ENCODE measurements around the gene PTGIR.

The PTGIR gene

GRCh38 chr19:46602392-46603194 lies 22.3 kb downstream of the PTGIR start:
- H3K36me3 Mint-ChIP-seq: peaks cover 36% of the 10 kb centered on the region
- H3K27me3 Mint-ChIP-seq: no peaks in the 10 kb centered on the region
- H3K27ac Mint-ChIP-seq: peak overlapping the region; percentile 100
- peak overlapping the region; percentile 92 for H3K4me3 Mint-ChIP-seq
- H3K9me3 Mint-ChIP-seq: peaks cover 9% of the 10 kb centered on the region
- H3K4me1 Mint-ChIP-seq: peaks cover 33% of the 10 kb centered on the region
- ATAC-seq: no peak

DNA sequence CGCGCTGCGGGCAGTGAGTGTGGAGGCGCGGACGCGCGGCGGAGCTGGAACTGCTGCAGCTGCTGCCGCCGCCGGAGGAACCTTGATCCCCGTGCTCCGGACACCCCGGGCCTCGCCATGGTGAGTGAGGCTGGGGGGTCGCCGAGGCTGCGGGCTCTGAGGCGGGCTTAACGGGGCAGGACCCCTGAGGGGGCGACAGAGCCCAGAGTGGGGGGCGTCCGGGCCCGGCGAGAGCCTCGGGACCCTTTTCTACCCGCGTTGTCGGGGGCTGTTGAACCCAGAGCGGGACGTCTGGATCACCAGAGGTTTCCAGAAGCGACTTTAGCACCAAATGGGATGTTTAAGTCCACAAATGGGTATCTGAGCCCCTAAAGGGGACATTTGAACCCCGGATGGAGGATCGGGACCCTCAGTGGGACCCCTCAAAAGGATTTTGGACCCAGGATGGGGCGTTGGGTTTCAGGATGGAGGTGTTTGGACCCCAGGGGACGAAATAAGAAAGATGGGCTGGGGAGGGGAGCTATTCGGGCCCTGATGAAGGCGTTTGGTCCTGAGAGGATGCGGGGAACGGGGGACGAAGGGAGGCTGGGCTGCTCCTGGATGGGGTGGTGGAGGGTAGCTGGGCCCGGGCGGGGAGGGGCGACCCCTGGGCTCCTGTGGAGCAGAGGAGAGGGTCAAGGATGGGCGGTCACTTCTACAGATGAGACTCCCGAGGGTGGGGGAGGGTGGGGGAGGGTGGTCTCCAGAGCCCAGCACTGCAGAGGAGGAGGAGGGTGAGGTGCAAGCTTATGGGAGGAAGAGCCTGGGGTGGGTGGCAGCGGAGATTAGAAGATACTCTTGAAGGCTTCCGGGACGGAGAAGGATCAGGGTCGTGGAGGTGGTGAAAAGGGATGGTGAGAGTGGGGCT lies 23.3 kb downstream of the PTGIR start, which contains the start of gene CALM3:
Gene CALM3, plus strand, starts transcription at position 13 of the 907 bp plus-strand sequence. Its CDS starts 105 bp downstream, at position 118.
- peaks cover 33% of the 10 kb centered on the region for H3K4me1 Mint-ChIP-seq
- peak within 1 kb of the TSS; percentile 100 for H3K27ac Mint-ChIP-seq
- H3K4me3 Mint-ChIP-seq: peak within 1 kb of the TSS; percentile 92
- peaks cover 27% of the 10 kb centered on the region for H3K36me3 Mint-ChIP-seq
- no peak for ATAC-seq
- no peaks in the 10 kb centered on the region for H3K27me3 Mint-ChIP-seq
- H3K9me3 Mint-ChIP-seq: peaks cover 9% of the 10 kb centered on the region

- Mint-ChIP-seq H3K4me1 (peaks cover 33% of the 10 kb centered on the region), H3K27me3 (no peaks in the 10 kb centered on the region), H3K36me3 (peaks cover 21% of the 10 kb centered on the region), H3K27ac (peak overlapping the region; percentile 100), H3K9me3 (peaks cover 9% of the 10 kb centered on the region), H3K4me3 (peak overlapping the region; percentile 92)
- peak; percentile 95 for ATAC-seq
These were observed 24.2 kb downstream of the PTGIR start for GRCh38 chr19:46600384-46601317.

DNA sequence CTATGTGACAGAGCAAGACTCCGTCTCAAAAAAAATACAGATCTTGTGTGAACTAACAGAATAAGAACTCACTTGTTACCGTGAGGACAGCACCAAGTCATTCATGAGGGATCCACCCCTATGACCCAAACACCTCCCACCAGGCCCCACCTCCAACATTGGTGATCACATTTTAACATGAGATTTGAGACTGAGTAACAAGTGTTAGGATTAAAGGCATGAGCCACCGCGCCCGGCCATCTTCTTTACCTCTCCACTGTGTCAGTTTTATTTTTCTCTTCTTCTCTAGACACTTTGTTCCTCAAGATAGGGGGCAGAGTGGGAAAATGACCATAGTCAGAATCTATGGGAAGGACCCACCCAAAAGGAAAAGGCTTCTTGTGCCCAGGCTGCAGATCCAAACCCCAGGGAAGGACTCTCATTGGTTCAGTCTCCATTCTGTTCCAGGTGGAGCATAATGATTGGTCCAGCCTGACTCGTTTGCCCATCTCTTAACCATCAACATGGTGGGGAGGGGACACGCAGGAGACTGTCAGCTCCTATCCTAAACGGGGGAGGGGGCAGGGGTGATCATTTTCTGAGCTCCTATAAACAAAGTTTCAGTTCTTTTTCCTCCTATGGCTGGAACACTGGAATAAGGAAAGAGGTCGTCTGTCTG lies 25.0 kb downstream of the PTGIR start:
- peak overlapping the region; percentile 100 for H3K27ac Mint-ChIP-seq
- no peaks in the 10 kb centered on the region for H3K27me3 Mint-ChIP-seq
- peaks cover 33% of the 10 kb centered on the region for H3K4me1 Mint-ChIP-seq
- peak overlapping the region; percentile 92 for H3K4me3 Mint-ChIP-seq
- no peak for ATAC-seq
- H3K36me3 Mint-ChIP-seq: peaks cover 21% of the 10 kb centered on the region
- peaks cover 9% of the 10 kb centered on the region for H3K9me3 Mint-ChIP-seq

DNA sequence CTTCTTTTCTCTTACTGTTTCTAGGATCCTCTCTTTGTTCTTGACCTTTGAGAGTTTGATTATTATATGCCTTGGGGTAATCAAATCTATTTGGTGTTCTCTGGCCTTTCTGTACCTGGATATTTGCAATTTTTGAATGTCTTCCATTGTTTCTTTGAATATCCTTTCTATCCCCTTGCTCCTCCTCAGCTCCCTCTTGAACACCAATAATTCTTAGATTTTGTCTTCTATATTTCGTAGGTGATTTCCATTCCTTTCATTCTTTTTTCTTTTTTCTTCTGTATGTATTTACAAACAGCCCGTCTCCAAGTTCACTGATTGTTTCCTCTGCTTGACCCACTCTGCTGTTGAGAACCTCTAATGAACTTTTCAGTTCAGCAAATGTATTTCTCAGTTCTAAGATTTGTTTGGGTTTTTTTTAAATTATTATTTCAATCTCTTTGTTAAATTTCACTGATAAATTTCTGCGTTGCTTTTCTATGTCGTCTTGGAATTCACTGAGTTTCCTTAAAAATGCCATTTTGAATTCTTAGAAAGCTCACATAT lies 26.4 kb downstream of the PTGIR start:
- H3K36me3 Mint-ChIP-seq: peaks cover 21% of the 10 kb centered on the region
- H3K27ac Mint-ChIP-seq: no peak overlapping the region
- no peak for ATAC-seq
- H3K4me3 Mint-ChIP-seq: no peak overlapping the region
- H3K27me3 Mint-ChIP-seq: no peaks in the 10 kb centered on the region
- peaks cover 9% of the 10 kb centered on the region for H3K9me3 Mint-ChIP-seq
- H3K4me1 Mint-ChIP-seq: peaks cover 27% of the 10 kb centered on the region

- H3K9me3 Mint-ChIP-seq: peaks cover 9% of the 10 kb centered on the region
- ATAC-seq: no peak
- no peak overlapping the region for H3K4me3 Mint-ChIP-seq
- peaks cover 10% of the 10 kb centered on the region for H3K36me3 Mint-ChIP-seq
- no peak overlapping the region for H3K27ac Mint-ChIP-seq
- H3K4me1 Mint-ChIP-seq: peaks cover 5% of the 10 kb centered on the region
- no peaks in the 10 kb centered on the region for H3K27me3 Mint-ChIP-seq
These were observed 28.9 kb downstream of the PTGIR start for GRCh38 chr19:46596008-46596407.

- no peaks in the 10 kb centered on the region for H3K9me3 Mint-ChIP-seq
- H3K27me3 Mint-ChIP-seq: no peaks in the 10 kb centered on the region
- ATAC-seq: no peak
- H3K4me1 Mint-ChIP-seq: no peaks in the 10 kb centered on the region
- no peak overlapping the region for H3K4me3 Mint-ChIP-seq
- H3K27ac Mint-ChIP-seq: no peak overlapping the region
- no peaks in the 10 kb centered on the region for H3K36me3 Mint-ChIP-seq
These were observed 33.0 kb downstream of the PTGIR start for GRCh38 chr19:46591870-46592269.

GRCh38 chr19:46591254-46591653 lies 33.6 kb downstream of the PTGIR start:
- Mint-ChIP-seq H3K4me1 (no peaks in the 10 kb centered on the region), H3K9me3 (no peaks in the 10 kb centered on the region), H3K4me3 (no peak overlapping the region), H3K36me3 (no peaks in the 10 kb centered on the region), H3K27me3 (no peaks in the 10 kb centered on the region), H3K27ac (no peak overlapping the region)
- no peak for ATAC-seq

GRCh38 chr19:46587861-46588260 lies 37.0 kb downstream of the PTGIR start:
- Mint-ChIP-seq H3K36me3 (no peaks in the 10 kb centered on the region), H3K9me3 (no peaks in the 10 kb centered on the region), H3K27ac (no peak overlapping the region), H3K4me1 (no peaks in the 10 kb centered on the region), H3K27me3 (no peaks in the 10 kb centered on the region), H3K4me3 (no peak overlapping the region)
- no peak for ATAC-seq

DNA sequence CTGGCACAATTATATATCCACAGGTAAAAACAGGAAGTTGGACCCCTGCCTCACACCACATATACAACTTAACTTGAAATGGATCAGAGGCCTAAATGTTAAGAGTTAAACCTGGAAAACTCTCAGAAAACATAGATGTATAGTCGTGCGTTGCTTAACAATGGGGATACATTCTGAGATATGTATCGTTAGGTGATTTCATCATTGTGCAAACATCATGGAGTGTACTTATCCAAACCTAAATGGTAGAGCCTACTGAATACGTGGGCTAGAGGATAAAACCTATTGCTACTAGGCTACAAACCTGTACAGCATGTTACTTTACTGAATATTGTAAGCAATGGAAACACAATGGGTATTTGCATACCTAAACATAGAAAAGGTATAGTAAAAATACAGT lies 38.6 kb downstream of the PTGIR start:
- no peak overlapping the region for H3K4me3 Mint-ChIP-seq
- H3K36me3 Mint-ChIP-seq: no peaks in the 10 kb centered on the region
- ATAC-seq: no peak
- H3K27me3 Mint-ChIP-seq: no peaks in the 10 kb centered on the region
- H3K9me3 Mint-ChIP-seq: no peaks in the 10 kb centered on the region
- no peak overlapping the region for H3K27ac Mint-ChIP-seq
- no peaks in the 10 kb centered on the region for H3K4me1 Mint-ChIP-seq

- Mint-ChIP-seq H3K9me3 (no peaks in the 10 kb centered on the region), H3K36me3 (no peaks in the 10 kb centered on the region), H3K4me1 (no peaks in the 10 kb centered on the region), H3K27ac (no peak overlapping the region), H3K4me3 (no peak overlapping the region), H3K27me3 (no peaks in the 10 kb centered on the region)
- ATAC-seq: no peak
These were observed 39.4 kb downstream of the PTGIR start for GRCh38 chr19:46585539-46585938.

GRCh38 chr19:46580247-46580646 lies 44.6 kb downstream of the PTGIR start:
- Mint-ChIP-seq H3K36me3 (peaks cover 6% of the 10 kb centered on the region), H3K9me3 (peaks cover 8% of the 10 kb centered on the region), H3K27ac (no peak overlapping the region), H3K4me3 (no peak overlapping the region), H3K4me1 (peaks cover 15% of the 10 kb centered on the region), H3K27me3 (no peaks in the 10 kb centered on the region)
- ATAC-seq: no peak

DNA sequence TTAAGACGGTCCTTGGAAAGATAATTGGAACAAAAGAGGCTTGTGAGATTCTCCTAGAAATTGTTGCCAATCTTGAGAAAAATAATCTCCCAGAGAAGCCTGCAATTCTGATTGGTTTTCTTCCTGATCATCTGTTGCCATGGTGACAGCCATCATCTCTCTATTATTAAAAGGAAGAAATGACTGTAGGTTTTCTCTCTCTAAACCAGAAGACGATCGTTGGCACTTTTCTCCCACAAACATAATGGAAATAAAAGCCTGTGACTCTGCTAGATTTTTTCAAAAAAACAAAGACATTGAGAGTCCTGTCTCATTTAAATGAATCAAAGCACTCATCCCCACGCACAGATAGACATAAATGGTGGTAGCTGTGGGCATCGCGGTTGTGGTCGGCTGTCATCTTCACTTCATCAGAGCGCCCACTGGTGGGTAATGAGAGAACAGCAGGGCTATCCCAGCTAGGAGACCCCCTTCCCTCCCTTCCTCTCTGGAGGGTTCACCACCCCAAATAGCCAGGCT lies 45.5 kb downstream of the PTGIR start:
- peaks cover 7% of the 10 kb centered on the region for H3K36me3 Mint-ChIP-seq
- no peaks in the 10 kb centered on the region for H3K27me3 Mint-ChIP-seq
- H3K4me3 Mint-ChIP-seq: no peak overlapping the region

DNA sequence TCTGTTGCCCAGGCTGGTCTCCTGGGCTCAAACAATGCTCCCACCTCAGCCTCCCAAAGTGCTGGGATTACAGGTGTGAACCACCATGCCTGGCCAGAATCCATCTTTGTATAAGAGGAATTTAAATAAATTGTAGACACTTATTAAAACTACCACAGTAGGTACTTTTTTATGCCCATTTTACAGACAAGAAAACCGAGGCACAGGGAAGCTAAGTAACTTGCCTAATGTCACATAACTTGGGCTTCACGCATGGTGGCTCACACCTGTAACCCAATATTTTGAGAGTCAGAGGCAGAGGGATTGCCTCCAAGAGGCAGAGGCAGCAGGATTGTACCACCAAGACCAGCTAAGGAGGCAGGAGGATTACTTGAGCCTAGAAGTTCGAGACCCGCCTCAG lies 46.4 kb downstream of the PTGIR start:
- Mint-ChIP-seq H3K36me3 (peaks cover 11% of the 10 kb centered on the region), H3K4me1 (peaks cover 15% of the 10 kb centered on the region), H3K4me3 (no peak overlapping the region), H3K27ac (no peak overlapping the region), H3K9me3 (peaks cover 8% of the 10 kb centered on the region), H3K27me3 (no peaks in the 10 kb centered on the region)
- ATAC-seq: no peak

More for the DNA sequence above, 45.5 kb downstream of the PTGIR start:
- Mint-ChIP-seq H3K27ac (no peak overlapping the region), H3K4me1 (peaks cover 15% of the 10 kb centered on the region), H3K9me3 (peaks cover 8% of the 10 kb centered on the region)
- no peak for ATAC-seq
